ENCODE data around the gene USP48.

Gene USP48

DNA sequence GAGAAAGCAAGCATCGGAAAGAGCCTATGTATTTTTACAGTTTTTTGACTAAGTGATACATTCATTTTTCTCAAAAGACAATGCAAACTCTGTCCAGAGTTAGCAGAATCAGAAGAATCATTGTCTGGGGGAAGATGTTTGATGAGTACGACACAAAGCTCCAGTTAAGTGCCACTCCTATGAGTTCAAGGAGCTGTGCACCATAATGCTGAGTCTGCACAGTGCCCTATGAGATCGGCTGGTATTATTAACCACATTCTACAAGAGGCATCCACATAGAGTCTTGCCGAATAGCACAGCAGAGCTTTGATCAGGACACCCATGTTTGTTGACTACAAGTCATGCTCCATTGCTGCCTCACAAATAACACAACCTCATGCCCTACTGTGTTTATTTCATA, 58.9 kb downstream of the USP48 start:
- DNase-seq (ENCODE audit: low spot score) = no peak
- TF ChIP-seq, protein P1, sequence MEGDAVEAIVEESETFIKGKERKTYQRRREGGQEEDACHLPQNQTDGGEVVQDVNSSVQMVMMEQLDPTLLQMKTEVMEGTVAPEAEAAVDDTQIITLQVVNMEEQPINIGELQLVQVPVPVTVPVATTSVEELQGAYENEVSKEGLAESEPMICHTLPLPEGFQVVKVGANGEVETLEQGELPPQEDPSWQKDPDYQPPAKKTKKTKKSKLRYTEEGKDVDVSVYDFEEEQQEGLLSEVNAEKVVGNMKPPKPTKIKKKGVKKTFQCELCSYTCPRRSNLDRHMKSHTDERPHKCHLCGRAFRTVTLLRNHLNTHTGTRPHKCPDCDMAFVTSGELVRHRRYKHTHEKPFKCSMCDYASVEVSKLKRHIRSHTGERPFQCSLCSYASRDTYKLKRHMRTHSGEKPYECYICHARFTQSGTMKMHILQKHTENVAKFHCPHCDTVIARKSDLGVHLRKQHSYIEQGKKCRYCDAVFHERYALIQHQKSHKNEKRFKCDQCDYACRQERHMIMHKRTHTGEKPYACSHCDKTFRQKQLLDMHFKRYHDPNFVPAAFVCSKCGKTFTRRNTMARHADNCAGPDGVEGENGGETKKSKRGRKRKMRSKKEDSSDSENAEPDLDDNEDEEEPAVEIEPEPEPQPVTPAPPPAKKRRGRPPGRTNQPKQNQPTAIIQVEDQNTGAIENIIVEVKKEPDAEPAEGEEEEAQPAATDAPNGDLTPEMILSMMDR (IDR thresholded peaks at IDR 0.05; ENCODE audit: extremely low read depth, missing control alignments) = no peak

DNA sequence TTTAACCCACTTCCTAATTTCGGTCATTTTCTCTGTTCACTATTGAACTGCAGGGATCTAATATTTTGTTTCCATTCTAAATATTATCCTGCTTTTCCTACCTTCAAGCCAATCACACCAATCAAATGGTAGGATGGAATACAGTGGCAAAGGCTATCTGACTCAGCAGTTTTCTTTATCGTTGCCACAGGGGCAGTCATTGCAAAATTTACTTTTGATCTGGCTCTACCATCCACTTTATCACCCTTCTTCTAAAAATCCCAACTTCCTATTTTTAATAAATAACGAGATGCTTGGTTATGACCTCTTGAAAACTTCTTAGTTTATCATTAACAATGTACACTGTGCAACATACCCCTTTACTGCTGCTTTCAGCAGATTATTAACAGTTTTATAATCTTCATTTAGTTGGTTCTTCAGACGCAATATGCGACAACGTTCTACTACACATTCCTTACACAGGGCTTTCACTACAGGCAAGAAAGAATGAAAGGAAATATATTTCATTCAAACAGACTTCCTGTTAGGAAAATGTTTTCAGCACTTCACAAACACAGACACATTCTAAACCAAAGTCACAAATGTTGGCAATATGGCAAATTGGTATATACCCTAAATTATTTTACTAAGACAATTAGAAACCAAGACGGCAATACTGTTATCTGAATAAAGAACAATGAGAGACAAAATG, 61.5 kb downstream of the USP48 start:
- no peak for DNase-seq (ENCODE audit: low spot score)
- TF ChIP-seq, protein P1 (IDR thresholded peaks at IDR 0.05; ENCODE audit: extremely low read depth, missing control alignments) = no peak

DNA sequence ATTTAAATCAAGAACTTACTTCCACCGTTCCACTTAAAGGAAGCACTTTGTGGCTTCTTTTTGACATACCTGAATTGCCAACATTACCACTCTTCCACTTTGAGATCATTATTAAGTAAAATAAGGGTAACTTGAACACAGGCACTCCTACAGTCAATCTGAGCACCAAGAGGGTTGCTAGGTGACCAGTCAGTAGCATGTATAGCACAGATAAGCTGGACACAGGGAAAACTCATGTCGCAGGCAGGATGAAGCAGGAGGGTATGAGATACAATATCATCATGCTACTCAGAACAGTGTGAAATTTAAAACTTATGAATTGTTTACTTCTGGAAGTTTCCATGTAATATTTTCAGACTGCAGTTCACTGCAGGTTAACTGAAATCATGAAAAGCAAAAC, 66.8 kb downstream of the USP48 start:
- TF ChIP-seq, protein P1 (IDR thresholded peaks at IDR 0.05; ENCODE audit: extremely low read depth, missing control alignments) = no peak
- DNase-seq (ENCODE audit: low spot score) = no peak

DNA sequence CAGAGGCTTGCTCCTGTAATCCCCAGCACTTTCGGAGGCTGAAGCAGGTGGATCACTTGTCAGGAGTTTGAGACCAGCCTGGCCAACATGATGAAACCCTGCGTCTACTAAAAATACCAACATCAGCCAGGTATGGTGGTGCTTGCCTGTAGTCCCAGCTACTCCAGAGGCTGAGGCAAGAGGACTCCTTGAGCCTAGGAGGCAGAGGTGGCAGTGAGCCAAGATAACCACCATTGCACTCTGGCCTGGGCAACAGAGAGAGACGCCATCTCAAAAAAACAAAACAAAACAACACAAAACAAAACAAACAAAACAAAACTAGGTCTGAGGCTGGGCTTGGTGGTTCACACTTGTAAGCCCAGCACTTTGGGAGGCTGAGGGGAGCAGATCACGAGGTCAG, 75.1 kb downstream of the USP48 start:
- TF ChIP-seq, protein P1 (IDR thresholded peaks at IDR 0.05; ENCODE audit: extremely low read depth, missing control alignments) = no peak
- no peak for DNase-seq (ENCODE audit: low spot score)

DNA sequence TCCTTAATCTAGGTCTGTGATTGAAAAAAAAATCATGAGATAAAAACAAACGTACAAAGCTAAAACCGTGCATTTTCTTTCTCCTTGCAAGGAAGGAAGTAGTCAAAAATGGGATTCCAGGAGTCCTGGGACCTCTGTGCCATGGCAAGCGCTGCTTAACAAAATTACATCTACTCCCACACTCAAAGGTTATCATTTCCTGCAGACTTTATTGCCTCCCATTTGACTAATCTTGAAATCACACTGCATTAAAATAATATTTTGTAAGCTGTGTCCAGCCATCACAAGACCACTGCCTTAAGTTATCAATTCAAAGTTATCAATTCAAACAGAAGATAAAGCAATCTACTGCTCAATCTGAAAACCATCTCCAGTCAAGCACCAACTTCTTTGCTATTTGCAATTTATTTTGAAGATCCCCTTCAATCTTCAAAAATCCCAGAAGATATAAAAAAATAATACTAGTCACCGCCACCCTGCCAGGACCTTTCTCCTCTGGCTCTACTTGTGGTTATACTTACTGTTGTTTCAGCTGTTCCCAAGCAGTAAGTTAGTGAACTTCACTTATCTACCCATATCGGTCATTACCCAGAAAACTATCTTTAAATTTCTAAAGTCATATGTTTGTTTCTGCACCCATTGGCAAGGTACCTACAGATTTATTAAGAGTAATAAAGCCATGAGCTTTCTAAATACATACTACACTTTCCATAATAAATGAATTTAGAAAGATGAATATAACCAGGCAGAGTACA, 75.7 kb downstream of the USP48 start:
- TF ChIP-seq, protein P1 (IDR thresholded peaks at IDR 0.05; ENCODE audit: extremely low read depth, missing control alignments) = no peak
- no peak for DNase-seq (ENCODE audit: low spot score)

DNA sequence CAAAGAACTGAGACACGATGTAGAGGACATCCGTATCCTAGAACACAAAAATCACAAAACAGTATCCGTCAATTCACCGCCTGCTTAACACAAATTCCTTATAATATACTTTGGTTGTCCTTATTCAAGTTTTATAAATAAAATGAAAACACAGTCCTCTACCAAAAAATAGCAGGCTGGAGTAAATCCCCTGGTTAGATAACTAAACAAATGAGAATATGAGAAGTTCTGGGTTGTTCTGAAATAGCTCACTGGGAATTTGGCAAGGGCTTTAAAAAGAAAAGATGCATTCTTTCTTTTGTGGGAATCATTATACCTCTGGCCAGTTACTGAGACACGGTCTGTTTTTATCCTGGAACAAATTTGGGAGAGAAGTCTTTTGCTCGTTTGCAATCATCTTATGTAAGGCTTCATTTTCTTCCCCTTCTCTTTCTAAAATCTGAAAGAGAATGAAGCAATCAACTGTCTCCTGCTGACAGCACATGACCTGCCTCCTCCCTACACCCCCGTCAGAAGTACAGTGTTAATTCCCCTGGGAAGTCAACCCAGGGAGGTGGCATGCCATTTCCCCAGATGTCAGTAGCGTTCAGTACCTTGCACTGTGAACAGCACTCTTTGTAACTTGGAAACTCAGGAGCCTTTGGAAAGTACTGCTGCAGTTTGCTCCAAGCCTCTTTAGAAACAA, 76.7 kb downstream of the USP48 start:
- TF ChIP-seq, protein P1 (IDR thresholded peaks at IDR 0.05; ENCODE audit: extremely low read depth, missing control alignments) = no peak
- DNase-seq (ENCODE audit: low spot score) = no peak

Measured in GM20000 (cell line).